Measurements from ENCODE around the gene GEMIN4. TPM values are rescaled to one million over a fixed set of nuclear protein-coding genes. Genes with fewer than 3 reads are reported as not detected.

The GEMIN4 gene
- polyA plus RNA-seq, 2 of the 4 experiments (the other 2 are of a cell fraction): 36.1 to 47.6 TPM

DNA sequence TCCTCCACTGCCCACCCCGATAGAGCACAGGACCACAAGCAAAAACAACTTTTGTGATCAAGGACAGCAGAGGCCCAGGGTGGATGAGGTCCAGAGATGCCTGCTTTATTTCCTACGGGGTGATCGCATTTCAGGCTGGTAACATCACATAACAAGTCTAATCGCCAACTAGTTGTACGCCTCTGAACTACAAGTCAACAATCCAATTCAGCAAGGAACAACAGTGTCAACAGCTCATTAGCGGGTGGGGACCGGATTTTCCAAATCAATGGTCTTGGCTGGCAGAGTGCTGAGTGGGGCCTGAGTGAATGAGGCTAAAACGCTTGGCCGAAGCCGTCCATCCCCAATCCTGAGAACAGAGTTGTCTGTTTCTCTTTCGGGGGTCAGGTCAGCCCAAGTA lies 47.2 kb upstream of the GEMIN4 start:
- DNase-seq (ENCODE audit: low read depth in 1 of 2, low spot score in 1 of 2) (no peak), ATAC-seq (no peak), FAIRE-seq (no peak)
- POLR2A ChIA-PET: interaction anchor here (1.1 kb wide), 1 partner anchor 18 kb away, joined by 4 read pairs; the partner anchor contains the start of genes GLOD4 and MRM3
- TF ChIP-seq FOSB (CRISPR knock-in tag; IDR thresholded peaks at IDR 0.05) (no peak), GATA3 (IDR thresholded peaks at IDR 0.05; ENCODE audit: borderline replicate concordance) (no peak), JUN (IDR thresholded peaks at IDR 0.05) (no peak), RCOR1 (IDR thresholded peaks at IDR 0.05; ENCODE audit: low read depth, low read length) (no peak), FOSL2 (IDR thresholded peaks at IDR 0.05) (no peak), FOSL2 (CRISPR knock-in tag; IDR thresholded peaks at IDR 0.05) (no peak), PHF8 (IDR thresholded peaks at IDR 0.05; ENCODE audit: borderline replicate concordance, low read depth) (no peak), POLR2A (IDR thresholded peaks at IDR 0.05; ENCODE audit: low read length) (no peak), NPAS2 (CRISPR knock-in tag; IDR thresholded peaks at IDR 0.05; ENCODE audit: borderline replicate concordance) (no peak), HDAC2 (IDR thresholded peaks at IDR 0.05) (no peak), HOXA7 (CRISPR knock-in tag; IDR thresholded peaks at IDR 0.05) (no peak), BHLHE40 (IDR thresholded peaks at IDR 0.05; ENCODE audit: low read depth, low read length) (no peak), HOXB13 (CRISPR knock-in tag; IDR thresholded peaks at IDR 0.05; ENCODE audit: low read depth) (no peak)
- TF ChIP-seq, protein P1, sequence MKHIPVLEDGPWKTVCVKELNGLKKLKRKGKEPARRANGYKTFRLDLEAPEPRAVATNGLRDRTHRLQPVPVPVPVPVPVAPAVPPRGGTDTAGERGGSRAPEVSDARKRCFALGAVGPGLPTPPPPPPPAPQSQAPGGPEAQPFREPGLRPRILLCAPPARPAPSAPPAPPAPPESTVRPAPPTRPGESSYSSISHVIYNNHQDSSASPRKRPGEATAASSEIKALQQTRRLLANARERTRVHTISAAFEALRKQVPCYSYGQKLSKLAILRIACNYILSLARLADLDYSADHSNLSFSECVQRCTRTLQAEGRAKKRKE (CRISPR knock-in tag; IDR thresholded peaks at IDR 0.05; ENCODE audit: low read depth): no peak
- CTCF ChIA-PET: interaction anchor here (1.0 to 19.5 kb wide), 5 partner anchors 24 to 200 kb away, joined by 3 to 428 read pairs (median 6); partner anchors contain the start of genes NXN and TIMM22
- H3K4me2 ChIP-seq: no peak overlapping the region
- H3K4me3 ChIP-seq: no peak overlapping the region
- no peak overlapping the region for H3K27ac ChIP-seq
- no peaks in the 10 kb centered on the region; the same call in 2 of the 3 replicates for H3K4me1 ChIP-seq
- H3K9me3 ChIP-seq: no peaks in the 10 kb centered on the region
- 88% methylated on average over 11 of the region's 11 CpGs for WGBS (ENCODE audit: missing lambda C conversion rate)

DNA sequence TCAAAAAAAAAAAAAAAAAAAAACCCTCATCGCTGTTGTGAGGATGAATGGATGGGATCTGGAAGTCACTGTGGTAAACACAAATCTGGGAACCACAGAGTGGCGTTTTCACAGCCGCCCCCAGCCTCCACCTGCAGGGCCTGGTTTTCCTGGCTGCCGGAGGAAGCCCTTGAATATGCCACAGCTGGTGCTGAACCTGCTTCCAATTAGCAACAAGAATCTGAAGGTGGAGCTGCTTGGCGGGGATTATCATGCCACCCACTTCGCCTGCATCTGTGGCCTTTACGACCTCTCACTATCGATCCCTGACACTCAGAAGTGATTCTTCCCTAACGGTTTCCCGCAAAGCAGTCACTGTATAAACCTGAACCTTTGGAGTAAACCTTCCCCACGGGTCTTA lies 46.2 kb upstream of the GEMIN4 start:
- no peaks in the 10 kb centered on the region for H3K9me3 ChIP-seq
- no peak overlapping the region for H3K4me3 ChIP-seq
- H3K4me2 ChIP-seq: no peak overlapping the region
- DNase-seq (ENCODE audit: low read depth in 1 of 2, low spot score in 1 of 2) (no peak), FAIRE-seq (no peak), ATAC-seq (no peak)
- H3K4me1 ChIP-seq: peaks cover 6% of the 10 kb centered on the region
- ChIA-PET POLR2A (interaction anchor here (1.1 to 1.5 kb wide), 2 partner anchors 181 to 183 kb away, joined by 3 to 5 read pairs; partner anchors contain the start of gene NXN), CTCF (interaction anchor here (0.7 to 19.5 kb wide), 7 partner anchors 14 to 198 kb away, joined by 3 to 428 read pairs (median 4); partner anchors contain the start of genes NXN and TIMM22)
- TF ChIP-seq, protein P2, sequence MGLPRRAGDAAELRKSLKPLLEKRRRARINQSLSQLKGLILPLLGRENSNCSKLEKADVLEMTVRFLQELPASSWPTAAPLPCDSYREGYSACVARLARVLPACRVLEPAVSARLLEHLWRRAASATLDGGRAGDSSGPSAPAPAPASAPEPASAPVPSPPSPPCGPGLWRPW (IDR thresholded peaks at IDR 0.05): no peak
- TF ChIP-seq, protein P3, sequence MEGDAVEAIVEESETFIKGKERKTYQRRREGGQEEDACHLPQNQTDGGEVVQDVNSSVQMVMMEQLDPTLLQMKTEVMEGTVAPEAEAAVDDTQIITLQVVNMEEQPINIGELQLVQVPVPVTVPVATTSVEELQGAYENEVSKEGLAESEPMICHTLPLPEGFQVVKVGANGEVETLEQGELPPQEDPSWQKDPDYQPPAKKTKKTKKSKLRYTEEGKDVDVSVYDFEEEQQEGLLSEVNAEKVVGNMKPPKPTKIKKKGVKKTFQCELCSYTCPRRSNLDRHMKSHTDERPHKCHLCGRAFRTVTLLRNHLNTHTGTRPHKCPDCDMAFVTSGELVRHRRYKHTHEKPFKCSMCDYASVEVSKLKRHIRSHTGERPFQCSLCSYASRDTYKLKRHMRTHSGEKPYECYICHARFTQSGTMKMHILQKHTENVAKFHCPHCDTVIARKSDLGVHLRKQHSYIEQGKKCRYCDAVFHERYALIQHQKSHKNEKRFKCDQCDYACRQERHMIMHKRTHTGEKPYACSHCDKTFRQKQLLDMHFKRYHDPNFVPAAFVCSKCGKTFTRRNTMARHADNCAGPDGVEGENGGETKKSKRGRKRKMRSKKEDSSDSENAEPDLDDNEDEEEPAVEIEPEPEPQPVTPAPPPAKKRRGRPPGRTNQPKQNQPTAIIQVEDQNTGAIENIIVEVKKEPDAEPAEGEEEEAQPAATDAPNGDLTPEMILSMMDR (IDR thresholded peaks at IDR 0.05): no peak
- TF ChIP-seq, protein P4, sequence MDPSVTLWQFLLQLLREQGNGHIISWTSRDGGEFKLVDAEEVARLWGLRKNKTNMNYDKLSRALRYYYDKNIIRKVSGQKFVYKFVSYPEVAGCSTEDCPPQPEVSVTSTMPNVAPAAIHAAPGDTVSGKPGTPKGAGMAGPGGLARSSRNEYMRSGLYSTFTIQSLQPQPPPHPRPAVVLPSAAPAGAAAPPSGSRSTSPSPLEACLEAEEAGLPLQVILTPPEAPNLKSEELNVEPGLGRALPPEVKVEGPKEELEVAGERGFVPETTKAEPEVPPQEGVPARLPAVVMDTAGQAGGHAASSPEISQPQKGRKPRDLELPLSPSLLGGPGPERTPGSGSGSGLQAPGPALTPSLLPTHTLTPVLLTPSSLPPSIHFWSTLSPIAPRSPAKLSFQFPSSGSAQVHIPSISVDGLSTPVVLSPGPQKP (IDR thresholded peaks at IDR 0.05; ENCODE audit: low read depth, low read length): no peak
- no peak for TF ChIP-seq SMC3 (IDR thresholded peaks at IDR 0.05)
- TF ChIP-seq, protein P5, sequence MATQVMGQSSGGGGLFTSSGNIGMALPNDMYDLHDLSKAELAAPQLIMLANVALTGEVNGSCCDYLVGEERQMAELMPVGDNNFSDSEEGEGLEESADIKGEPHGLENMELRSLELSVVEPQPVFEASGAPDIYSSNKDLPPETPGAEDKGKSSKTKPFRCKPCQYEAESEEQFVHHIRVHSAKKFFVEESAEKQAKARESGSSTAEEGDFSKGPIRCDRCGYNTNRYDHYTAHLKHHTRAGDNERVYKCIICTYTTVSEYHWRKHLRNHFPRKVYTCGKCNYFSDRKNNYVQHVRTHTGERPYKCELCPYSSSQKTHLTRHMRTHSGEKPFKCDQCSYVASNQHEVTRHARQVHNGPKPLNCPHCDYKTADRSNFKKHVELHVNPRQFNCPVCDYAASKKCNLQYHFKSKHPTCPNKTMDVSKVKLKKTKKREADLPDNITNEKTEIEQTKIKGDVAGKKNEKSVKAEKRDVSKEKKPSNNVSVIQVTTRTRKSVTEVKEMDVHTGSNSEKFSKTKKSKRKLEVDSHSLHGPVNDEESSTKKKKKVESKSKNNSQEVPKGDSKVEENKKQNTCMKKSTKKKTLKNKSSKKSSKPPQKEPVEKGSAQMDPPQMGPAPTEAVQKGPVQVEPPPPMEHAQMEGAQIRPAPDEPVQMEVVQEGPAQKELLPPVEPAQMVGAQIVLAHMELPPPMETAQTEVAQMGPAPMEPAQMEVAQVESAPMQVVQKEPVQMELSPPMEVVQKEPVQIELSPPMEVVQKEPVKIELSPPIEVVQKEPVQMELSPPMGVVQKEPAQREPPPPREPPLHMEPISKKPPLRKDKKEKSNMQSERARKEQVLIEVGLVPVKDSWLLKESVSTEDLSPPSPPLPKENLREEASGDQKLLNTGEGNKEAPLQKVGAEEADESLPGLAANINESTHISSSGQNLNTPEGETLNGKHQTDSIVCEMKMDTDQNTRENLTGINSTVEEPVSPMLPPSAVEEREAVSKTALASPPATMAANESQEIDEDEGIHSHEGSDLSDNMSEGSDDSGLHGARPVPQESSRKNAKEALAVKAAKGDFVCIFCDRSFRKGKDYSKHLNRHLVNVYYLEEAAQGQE (IDR thresholded peaks at IDR 0.05): no peak
- TF ChIP-seq JUNB (IDR thresholded peaks at IDR 0.05): no peak
- no peak for TF ChIP-seq FOSB (CRISPR knock-in tag; IDR thresholded peaks at IDR 0.05)
- no peak for TF ChIP-seq HDAC2 (IDR thresholded peaks at IDR 0.05)
- TF ChIP-seq, protein P6, sequence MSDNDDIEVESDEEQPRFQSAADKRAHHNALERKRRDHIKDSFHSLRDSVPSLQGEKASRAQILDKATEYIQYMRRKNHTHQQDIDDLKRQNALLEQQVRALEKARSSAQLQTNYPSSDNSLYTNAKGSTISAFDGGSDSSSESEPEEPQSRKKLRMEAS (IDR thresholded peaks at IDR 0.05): no peak
- no peak for TF ChIP-seq MAFK (IDR thresholded peaks at IDR 0.05; ENCODE audit: partially characterized antibody)
- TF ChIP-seq SREBF2 (IDR thresholded peaks at IDR 0.05): no peak
- no peak for TF ChIP-seq CBX2 (IDR thresholded peaks at IDR 0.05; ENCODE audit: borderline replicate concordance, low read depth)
- TF ChIP-seq MAZ (IDR thresholded peaks at IDR 0.05; ENCODE audit: borderline replicate concordance, low read depth, low read length): no peak
- no peak for TF ChIP-seq EHMT2 (IDR thresholded peaks at IDR 0.05; ENCODE audit: low read depth)
- no peak for TF ChIP-seq PHF8 (IDR thresholded peaks at IDR 0.05; ENCODE audit: borderline replicate concordance, low read depth)
- no peak for TF ChIP-seq ZNF302 (CRISPR knock-in tag; IDR thresholded peaks at IDR 0.05)
- no peak for TF ChIP-seq RCOR1 (IDR thresholded peaks at IDR 0.05; ENCODE audit: low read depth, low read length)
- WGBS (ENCODE audit: missing lambda C conversion rate): 77% methylated on average over 11 of the region's 11 CpGs
- H3K27ac ChIP-seq: no peak overlapping the region
